Measurements from ENCODE around the gene CFAP46. TPM values are rescaled to one million over a fixed set of nuclear protein-coding genes. Genes with fewer than 3 reads are reported as not detected.

The CFAP46 gene
- total and polyA plus RNA-seq, 12 donors = 0.36 to 1.9 (median 1.1) TPM

GRCh38 chr10:132808383-132809231, 133.8 kb downstream of the CFAP46 start:
- no peak overlapping the region for H3K4me3 ChIP-seq
- WGBS, 2 donors = 61 to 65% methylated on average over 42 of the region's 42 CpGs
- no peak for ATAC-seq
- DNase-seq = no peak
- intact Hi-C loops (cut with DNase I) = no loop called here
- H3K9me3 ChIP-seq = no peaks in the 10 kb centered on the region
- H3K27ac ChIP-seq = no peak overlapping the region
- no peaks in the 10 kb centered on the region for H3K4me1 ChIP-seq
- TF ChIP-seq, protein P1, sequence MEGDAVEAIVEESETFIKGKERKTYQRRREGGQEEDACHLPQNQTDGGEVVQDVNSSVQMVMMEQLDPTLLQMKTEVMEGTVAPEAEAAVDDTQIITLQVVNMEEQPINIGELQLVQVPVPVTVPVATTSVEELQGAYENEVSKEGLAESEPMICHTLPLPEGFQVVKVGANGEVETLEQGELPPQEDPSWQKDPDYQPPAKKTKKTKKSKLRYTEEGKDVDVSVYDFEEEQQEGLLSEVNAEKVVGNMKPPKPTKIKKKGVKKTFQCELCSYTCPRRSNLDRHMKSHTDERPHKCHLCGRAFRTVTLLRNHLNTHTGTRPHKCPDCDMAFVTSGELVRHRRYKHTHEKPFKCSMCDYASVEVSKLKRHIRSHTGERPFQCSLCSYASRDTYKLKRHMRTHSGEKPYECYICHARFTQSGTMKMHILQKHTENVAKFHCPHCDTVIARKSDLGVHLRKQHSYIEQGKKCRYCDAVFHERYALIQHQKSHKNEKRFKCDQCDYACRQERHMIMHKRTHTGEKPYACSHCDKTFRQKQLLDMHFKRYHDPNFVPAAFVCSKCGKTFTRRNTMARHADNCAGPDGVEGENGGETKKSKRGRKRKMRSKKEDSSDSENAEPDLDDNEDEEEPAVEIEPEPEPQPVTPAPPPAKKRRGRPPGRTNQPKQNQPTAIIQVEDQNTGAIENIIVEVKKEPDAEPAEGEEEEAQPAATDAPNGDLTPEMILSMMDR (IDR thresholded peaks at IDR 0.05) = no peak
- no peaks in the 10 kb centered on the region for H3K36me3 ChIP-seq
- peaks cover 0 to 51% (median 31%) of the 10 kb centered on the region in 7 donors for H3K27me3 ChIP-seq

GRCh38 chr10:132807621-132808049, 134.7 kb downstream of the CFAP46 start:
- no peaks in the 10 kb centered on the region for H3K36me3 ChIP-seq
- TF ChIP-seq, protein P1 (IDR thresholded peaks at IDR 0.05) = no peak
- no peak for ATAC-seq
- DNase-seq = no peak
- no peak overlapping the region for H3K4me3 ChIP-seq
- intact Hi-C loops (cut with DNase I) = no loop called here
- no peaks in the 10 kb centered on the region for H3K4me1 ChIP-seq
- peaks cover 0 to 50% (median 30%) of the 10 kb centered on the region in 7 donors for H3K27me3 ChIP-seq
- H3K9me3 ChIP-seq = no peaks in the 10 kb centered on the region
- WGBS, 2 donors = 90 to 94% methylated on average over 27 of the region's 27 CpGs
- H3K27ac ChIP-seq = no peak overlapping the region

DNA sequence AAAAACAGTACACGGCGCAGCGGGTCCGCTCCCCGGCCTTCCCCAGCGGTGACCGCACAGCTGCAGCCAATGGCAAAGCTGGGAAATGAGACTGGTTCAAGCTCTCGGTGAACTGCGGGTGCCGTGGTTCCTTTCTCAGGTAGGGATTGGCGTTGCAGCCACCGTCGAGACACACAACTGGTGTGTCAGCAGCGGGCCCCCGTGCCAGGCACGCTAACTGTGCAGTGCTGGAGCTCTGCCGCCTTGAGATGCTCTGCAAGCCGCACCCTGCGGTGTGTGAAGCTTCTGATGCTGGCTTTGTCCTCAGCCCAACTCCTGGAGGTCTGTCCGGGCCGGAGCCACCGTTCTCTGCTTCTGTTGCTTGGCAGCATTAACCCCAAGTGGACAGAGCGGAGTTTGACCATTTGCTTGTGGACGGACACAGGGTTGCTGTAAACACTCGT, 135.8 kb downstream of the CFAP46 start:
- intact Hi-C loops (cut with DNase I) = no loop called here

GRCh38 chr10:132806110-132806509, 136.3 kb downstream of the CFAP46 start:
- Histone ChIP-seq H3K4me3 (no peak overlapping the region), H3K36me3 (no peaks in the 10 kb centered on the region), H3K27me3 (peaks cover 0 to 37% (median 21%) of the 10 kb centered on the region in 7 donors), H3K4me1 (no peaks in the 10 kb centered on the region), H3K9me3 (peaks cover 0 to 7% (median 3%) of the 10 kb centered on the region in 11 donors), H3K27ac (no peak overlapping the region)
- intact Hi-C loops (cut with DNase I) = no loop called here
- DNase-seq (no peak), ATAC-seq (no peak)
- 51 to 60% methylated on average over 7 of the region's 7 CpGs for WGBS, 2 donors
- TF ChIP-seq, protein P1 (IDR thresholded peaks at IDR 0.05) = no peak

More for the DNA sequence above, 135.8 kb downstream of the CFAP46 start:
- H3K4me1 ChIP-seq = no peaks in the 10 kb centered on the region
- ATAC-seq (no peak), DNase-seq (no peak)
- H3K27me3 ChIP-seq = peaks cover 0 to 42% (median 26%) of the 10 kb centered on the region in 7 donors
- no peaks in the 10 kb centered on the region for H3K36me3 ChIP-seq
- H3K4me3 ChIP-seq = no peak overlapping the region
- TF ChIP-seq, protein P1 (IDR thresholded peaks at IDR 0.05) = no peak
- WGBS, 2 donors = 76 to 80% methylated on average over 25 of the region's 25 CpGs
- no peak overlapping the region for H3K27ac ChIP-seq
- peaks cover 0 to 6% (median 3%) of the 10 kb centered on the region in 11 donors for H3K9me3 ChIP-seq
